HG02870 (cell line): ENCODE results near the gene ARMC9.

Experiments used
- ATAC-seq: cut with Tn5 transposase; IDR thresholded peaks from one replicate; pipeline ENCODE4 v1.9.1; 2021; ENCODE audit warnings: mild to moderate bottlenecking, moderate library complexity; ENCODE audit not compliant: unreplicated experiment

ARMC9 gene

GRCh38 chr2:231410293-231411004, 212.0 kb downstream of the ARMC9 start:
- no peak for ATAC-seq

- ATAC-seq, result no peak
These were observed 212.8 kb downstream of the ARMC9 start for GRCh38 chr2:231411237-231411636.

- ATAC-seq, result peak; percentile 91
These were observed 213.6 kb downstream of the ARMC9 start for GRCh38 chr2:231411831-231412617.

GRCh38 chr2:231412618-231412963, 214.2 kb downstream of the ARMC9 start:
- ATAC-seq, result no peak

GRCh38 chr2:231413456-231413855, 215.0 kb downstream of the ARMC9 start:
- no peak for ATAC-seq

GRCh38 chr2:231413921-231414476, 215.6 kb downstream of the ARMC9 start:
- ATAC-seq, result no peak

GRCh38 chr2:231415029-231415428, 216.6 kb downstream of the ARMC9 start:
- no peak for ATAC-seq

GRCh38 chr2:231418820-231419640, 220.6 kb downstream of the ARMC9 start:
- ATAC-seq, result no peak

GRCh38 chr2:231421051-231421580, 222.7 kb downstream of the ARMC9 start:
- no peak for ATAC-seq

- no peak for ATAC-seq
These were observed 223.6 kb downstream of the ARMC9 start for GRCh38 chr2:231422056-231422455.

- ATAC-seq, result no peak
These were observed 224.7 kb downstream of the ARMC9 start for GRCh38 chr2:231423176-231423575.
